IPS-15b (cell line): ENCODE data around the gene BCL2L15.
"Not testable (repeated sequence)": the region's sequence is repeated elsewhere in the genome, so short reads cannot be mapped to it uniquely, and the experiment has no call there.

ENCODE experiments used
- H3K27me3 ChIP-seq: one replicate; pipeline ENCODE4 v1.6.1; 2013; ENCODE audit warnings: low read length; ENCODE audit not compliant: control insufficient read depth, insufficient read depth
- H3K36me3 ChIP-seq: one replicate; pipeline ENCODE4 v1.6.1; 2013; ENCODE audit warnings: low read length; ENCODE audit not compliant: control insufficient read depth, insufficient read depth
- H3K4me1 ChIP-seq: one replicate; pipeline ENCODE4 v1.6.1; 2013; ENCODE audit warnings: mild to moderate bottlenecking, low read length; ENCODE audit not compliant: control insufficient read depth, insufficient read depth
- H3K4me3 ChIP-seq: one replicate; pipeline ENCODE4 v1.5.1; 2013; ENCODE audit warnings: low read depth, low read length
- H3K9ac ChIP-seq: one replicate; pipeline ENCODE4 v1.6.1; 2013; ENCODE audit warnings: low read depth, mild to moderate bottlenecking, low read length
- H3K9me3 ChIP-seq: one replicate; pipeline ENCODE4 v1.6.1; 2013; ENCODE audit warnings: mild to moderate bottlenecking, low read length; ENCODE audit not compliant: control insufficient read depth, insufficient read depth

BCL2L15 gene

DNA sequence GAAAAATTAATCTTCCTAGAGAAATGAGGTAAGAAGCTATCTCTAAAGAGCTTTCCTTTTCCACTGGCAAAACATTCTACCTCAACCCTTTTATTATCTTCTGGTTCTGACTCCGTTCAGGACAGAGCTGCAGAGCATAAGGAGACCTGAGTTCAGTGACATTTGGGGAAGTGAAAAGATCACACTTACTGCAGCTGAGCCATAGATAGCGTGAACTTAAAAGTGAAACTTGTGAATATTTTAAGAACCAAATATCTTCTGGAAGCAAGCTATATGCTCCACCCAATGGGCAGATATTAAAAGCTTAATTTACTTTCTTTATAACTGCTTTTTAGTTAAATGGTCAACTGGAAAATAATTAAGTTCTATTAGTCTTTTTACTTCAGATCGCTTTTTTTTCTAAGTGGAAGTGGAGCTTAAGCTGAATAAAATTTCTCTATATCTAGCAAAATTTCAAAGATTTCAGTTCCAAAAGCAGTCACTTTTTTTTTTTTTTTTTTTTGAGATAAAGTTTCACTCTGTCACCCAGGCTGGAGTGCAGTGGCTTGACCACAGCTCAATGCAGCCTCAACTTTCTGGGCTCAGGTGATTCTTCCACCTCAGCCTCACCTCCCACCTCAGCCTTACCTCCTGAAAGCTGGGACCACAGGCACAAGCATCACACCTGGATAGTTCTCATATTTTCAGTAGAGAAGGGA lies 27.8 kb downstream of the BCL2L15 start:
- no peaks in the 10 kb centered on the region for H3K9me3 ChIP-seq

DNA sequence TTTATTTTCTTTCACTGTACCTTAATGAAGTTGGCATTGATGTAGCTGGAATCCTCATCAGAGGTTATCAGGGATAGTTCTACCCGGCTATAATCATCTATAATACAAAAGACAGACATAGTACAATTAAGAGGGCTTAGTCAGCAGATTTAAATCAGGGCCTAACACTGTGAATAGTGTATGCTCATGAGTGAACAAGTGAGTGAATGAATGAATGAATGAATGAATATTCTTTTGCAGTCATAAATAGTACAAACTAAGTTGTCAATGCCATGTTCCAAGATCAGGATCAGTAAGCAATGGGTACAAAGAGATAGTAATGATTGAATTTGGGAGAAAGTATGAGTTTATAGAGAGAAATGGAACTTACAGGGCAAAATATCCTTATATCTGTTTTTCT lies 28.4 kb downstream of the BCL2L15 start:
- H3K9ac ChIP-seq = no peak overlapping the region
- no peaks in the 10 kb centered on the region for H3K4me1 ChIP-seq
- no peaks in the 10 kb centered on the region for H3K9me3 ChIP-seq
- no peaks in the 10 kb centered on the region for H3K27me3 ChIP-seq
- no peaks in the 10 kb centered on the region for H3K36me3 ChIP-seq
- no peak overlapping the region for H3K4me3 ChIP-seq

More for the DNA sequence above, 27.8 kb downstream of the BCL2L15 start:
- Histone ChIP-seq H3K4me1 (no peaks in the 10 kb centered on the region), H3K4me3 (no peak overlapping the region), H3K36me3 (no peaks in the 10 kb centered on the region), H3K27me3 (no peaks in the 10 kb centered on the region), H3K9ac (no peak overlapping the region)

- Histone ChIP-seq H3K9me3 (no peaks in the 10 kb centered on the region), H3K36me3 (no peaks in the 10 kb centered on the region), H3K9ac (no peak overlapping the region), H3K4me1 (no peaks in the 10 kb centered on the region), H3K27me3 (no peaks in the 10 kb centered on the region), H3K4me3 (no peak overlapping the region)
Measured at GRCh38 chr1:113858418-113858817, 29.0 kb downstream of the BCL2L15 start.

DNA sequence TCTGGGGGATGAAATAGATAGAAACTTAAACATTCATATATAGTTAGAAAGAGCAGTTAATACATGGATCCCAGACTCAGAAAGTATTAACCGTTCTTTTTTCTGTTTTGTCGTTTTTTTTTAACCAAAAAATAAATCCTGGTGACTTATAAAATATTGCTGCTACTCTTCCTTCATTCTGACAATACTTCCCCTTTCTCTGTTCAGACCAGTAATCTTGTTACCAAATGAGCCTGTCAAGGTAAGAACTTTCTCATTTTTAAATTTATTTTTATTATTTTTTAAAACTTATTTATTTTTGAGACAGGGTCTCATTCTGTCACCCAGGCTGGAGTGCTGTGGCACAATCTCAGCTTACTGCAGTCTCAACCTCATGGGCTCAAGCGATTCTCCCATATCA lies 29.6 kb downstream of the BCL2L15 start:
- H3K4me3 ChIP-seq = no peak overlapping the region
- H3K9ac ChIP-seq = no peak overlapping the region
- H3K9me3 ChIP-seq = no peaks in the 10 kb centered on the region
- no peaks in the 10 kb centered on the region for H3K36me3 ChIP-seq
- no peaks in the 10 kb centered on the region for H3K4me1 ChIP-seq
- no peaks in the 10 kb centered on the region for H3K27me3 ChIP-seq

DNA sequence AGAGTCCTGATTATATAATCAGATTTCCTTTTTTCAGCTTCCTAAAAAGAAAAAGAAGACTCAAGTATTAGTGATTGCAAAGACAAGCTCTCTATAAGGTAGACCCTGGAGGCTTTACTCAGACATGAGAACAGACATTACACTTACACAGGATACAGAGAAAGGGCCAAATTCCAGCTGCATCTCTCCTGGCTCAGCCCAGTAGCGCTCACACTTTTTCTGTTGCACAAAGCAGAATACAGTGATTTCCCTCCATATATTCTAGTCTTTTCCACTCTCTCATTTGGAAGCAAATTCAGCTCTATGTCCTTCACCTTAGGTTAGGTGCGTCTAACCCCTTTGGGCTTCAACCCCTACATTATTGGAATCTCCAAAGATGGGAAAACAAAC lies 31.0 kb downstream of the BCL2L15 start:
- H3K27me3 ChIP-seq = no peaks in the 10 kb centered on the region
- H3K36me3 ChIP-seq = no peaks in the 10 kb centered on the region
- no peaks in the 10 kb centered on the region for H3K9me3 ChIP-seq
- no peak overlapping the region for H3K4me3 ChIP-seq
- no peak overlapping the region for H3K9ac ChIP-seq
- H3K4me1 ChIP-seq = no peaks in the 10 kb centered on the region

GRCh38 chr1:113855630-113856400 lies 31.6 kb downstream of the BCL2L15 start:
- no peaks in the 10 kb centered on the region for H3K9me3 ChIP-seq
- H3K36me3 ChIP-seq = no peaks in the 10 kb centered on the region
- no peaks in the 10 kb centered on the region for H3K27me3 ChIP-seq
- no peaks in the 10 kb centered on the region for H3K4me1 ChIP-seq
- no peak overlapping the region for H3K4me3 ChIP-seq
- no peak overlapping the region for H3K9ac ChIP-seq

GRCh38 chr1:113854234-113854633 lies 33.1 kb downstream of the BCL2L15 start:
- Histone ChIP-seq H3K27me3 (no peaks in the 10 kb centered on the region), H3K9me3 (no peaks in the 10 kb centered on the region), H3K9ac (no peak overlapping the region), H3K4me1 (no peaks in the 10 kb centered on the region), H3K36me3 (no peaks in the 10 kb centered on the region), H3K4me3 (no peak overlapping the region)

GRCh38 chr1:113852694-113853093 lies 34.7 kb downstream of the BCL2L15 start:
- not testable (repeated sequence) for H3K36me3 ChIP-seq, H3K4me1 ChIP-seq, H3K4me3 ChIP-seq, H3K27me3 ChIP-seq, H3K9me3 ChIP-seq, H3K9ac ChIP-seq

- no peak overlapping the region for H3K4me3 ChIP-seq
- no peaks in the 10 kb centered on the region for H3K36me3 ChIP-seq
- no peaks in the 10 kb centered on the region for H3K4me1 ChIP-seq
- no peaks in the 10 kb centered on the region for H3K9me3 ChIP-seq
- no peak overlapping the region for H3K9ac ChIP-seq
- H3K27me3 ChIP-seq = no peaks in the 10 kb centered on the region
Measured at GRCh38 chr1:113850127-113850796, 37.1 kb downstream of the BCL2L15 start.

- H3K9ac ChIP-seq = no peak overlapping the region
Measured at GRCh38 chr1:113849072-113849471, 38.3 kb downstream of the BCL2L15 start.

GRCh38 chr1:113846391-113847035 lies 40.9 kb downstream of the BCL2L15 start:
- Histone ChIP-seq H3K27me3 (no peaks in the 10 kb centered on the region), H3K36me3 (no peaks in the 10 kb centered on the region), H3K9ac (no peak overlapping the region), H3K9me3 (no peaks in the 10 kb centered on the region), H3K4me1 (no peaks in the 10 kb centered on the region), H3K4me3 (no peak overlapping the region)

More at GRCh38 chr1:113849072-113849471, 38.3 kb downstream of the BCL2L15 start:
- H3K27me3 ChIP-seq = no peaks in the 10 kb centered on the region
- no peaks in the 10 kb centered on the region for H3K4me1 ChIP-seq
- no peaks in the 10 kb centered on the region for H3K9me3 ChIP-seq
- no peaks in the 10 kb centered on the region for H3K36me3 ChIP-seq
- no peak overlapping the region for H3K4me3 ChIP-seq
